GM12878 (cell line): ENCODE results near the gene UCKL1. TPM values are rescaled to one million over a fixed set of nuclear protein-coding genes. Genes with fewer than 3 reads are reported as not detected.
"Not testable (repeated sequence)": the region's sequence is repeated elsewhere in the genome, so short reads cannot be mapped to it uniquely, and the experiment has no call there.

ENCODE experiments used
- ATAC-seq: fragments of 200-7000 bp; cut with Tn5 transposase; 3 replicates; pipeline ENCODE4 v1.9.1; 2020; ENCODE audit warnings: mild to moderate bottlenecking, moderate library complexity
- BruUV-seq: library from RNA; stranded (reverse); fragments of 400-500 nt; replicated peaks from 2 replicates; lab custom pipeline; 2021; lab: Mats Ljungman, UMichigan
- CTCF ChIA-PET: fragments of 300-600 bp; sonication (Branson Sonifier 250); formaldehyde crosslinking; extraction: SDS; loops from one replicate; lab custom pipeline; 2021; ENCODE audit warnings: inconsistent platforms; lab: Yijun Ruan, JAX
- POLR2A ChIA-PET: fragments of 350-600 bp; formaldehyde crosslinking; extraction: SDS; loops from one replicate; lab custom pipeline; 2021; ENCODE audit warnings: inconsistent platforms; lab: Charles Lee
- RAD21 ChIA-PET: fragments of 300-600 bp; sonication (Branson Sonifier 250); formaldehyde crosslinking; loops from one replicate; lab custom pipeline; 2023; ENCODE audit warnings: antibody characterized with exemption; ENCODE audit not compliant: unreplicated experiment; lab: Charles Lee
- SMC1A ChIA-PET: fragments of 300-600 bp; sonication (Branson Sonifier 250); formaldehyde crosslinking; loops from one replicate; lab custom pipeline; 2023; ENCODE audit not compliant: unreplicated experiment, uncharacterized antibody; lab: Charles Lee
- DNase-seq: peaks from one replicate; pipeline ENCODE4 v3.0.0-alpha.2; 2011; ENCODE audit warnings: low read depth, low spot score
- FAIRE-seq: peaks from 3 replicates; lab custom pipeline; 2011; peaks lifted over from hg19 to GRCh38; lab: Jason Lieb, UNC
- H2AFZ ChIP-seq: 2 replicates; pipeline ENCODE4 v1.6.0; 2011; ENCODE audit warnings: low read depth, low read length, control low read depth; ENCODE audit not compliant: control insufficient read depth
- H3K27ac ChIP-seq: 2 replicates; pipeline ENCODE4 v1.5.1; 2011; ENCODE audit warnings: control low read depth; ENCODE audit not compliant: control insufficient read depth, insufficient read depth
- H3K27me3 ChIP-seq, 2 experiments: replicated peaks in 1 of 2; 2 replicates each; pipeline versions ENCODE4 v1.6.0 to v1.6.1; 2011; ENCODE audit warnings: low read length in 1 of 2; ENCODE audit not compliant: control insufficient read depth in 2 of 2, insufficient read depth in 2 of 2
- H3K36me3 ChIP-seq, 2 experiments: 2 replicates each; pipeline ENCODE4 v1.5.1; 2011; ENCODE audit warnings: low read length in 1 of 2; ENCODE audit not compliant: control insufficient read depth in 2 of 2, insufficient read depth in 2 of 2
- H3K4me1 ChIP-seq: 2 replicates; pipeline ENCODE4 v1.6.1; 2011; ENCODE audit warnings: mild to moderate bottlenecking, low read length, moderate library complexity, mixed read lengths; ENCODE audit not compliant: control insufficient read depth, insufficient read depth
- H3K4me2 ChIP-seq: 2 replicates; pipeline ENCODE4 v1.6.0; 2011; ENCODE audit warnings: control low read depth; ENCODE audit not compliant: control insufficient read depth, insufficient read depth
- H3K4me3 ChIP-seq: fragments of 200-600 bp; sonication (generic); 2 replicates; pipeline ENCODE4 v1.5.1; 2016
- H3K79me2 ChIP-seq: 2 replicates; pipeline ENCODE4 v1.6.0; 2011; ENCODE audit warnings: low read length; ENCODE audit not compliant: control insufficient read depth, insufficient read depth
- H3K9ac ChIP-seq: 2 replicates; pipeline ENCODE4 v1.8.0; 2011; ENCODE audit warnings: low read length, control low read depth, mixed read lengths; ENCODE audit not compliant: control insufficient read depth, insufficient read depth
- H3K9me3 ChIP-seq: replicated peaks from 3 replicates; pipeline ENCODE4 v1.5.1; 2011; ENCODE audit warnings: mild to moderate bottlenecking, low read length; ENCODE audit not compliant: control insufficient read depth, insufficient read depth
- H4K20me1 ChIP-seq: 2 replicates; pipeline ENCODE4 v1.6.0; 2011; ENCODE audit not compliant: control insufficient read depth, insufficient read depth
- HDGF ChIP-seq: fragments of 450-650 bp; IDR thresholded peaks from 2 replicates; pipeline ENCODE4 v1.6.1; 2016; ENCODE audit warnings: antibody characterized with exemption
- TARDBP ChIP-seq: IDR thresholded peaks from 2 replicates; pipeline ENCODE4 v1.6.1; 2016; ENCODE audit warnings: borderline replicate concordance
- WGBS: methylation state at CpG from one replicate; pipeline ENCODE4 v1.1.6; 2016; ENCODE audit warnings: low lambda C conversion rate; ENCODE audit not compliant: insufficient replicate concordance, insufficient coverage; ENCODE audit errors: missing lambda C conversion rate; 5-methylcytosine and 5-hydroxymethylcytosine counted together
- in situ Hi-C: fragments of 300-500 bp; cut with MboI; formaldehyde crosslinking; loops from 9 replicates; pipeline ENCODE4 v1.14.3; 2018; ENCODE audit warnings: mixed read lengths
- intact Hi-C: fragments of 100-400 bp; cut with micrococcal nuclease; formaldehyde crosslinking; loops from one replicate; pipeline ENCODE4 v1.14.2; 2022; ENCODE audit not compliant: unreplicated experiment
- polyA plus RNA-seq, 11 experiments: library from polyadenylated mRNA; depleted of rRNA in 4 of 11; unstranded in 6 of 11; stranded (reverse) in 5 of 11; fragments of >200 nt; fragmentation: Nextera tagmentation in 4 of 11; fragmentation: Illumina TruSeq in 1 of 11; extraction: Ambion mirVana in 4 of 11; extraction: Trizol in 1 of 11; gene quantifications; 1 replicate in 1 of 11; 2 replicates in 10 of 11; pipeline versions ENCODE4 v1.2.1 to v1.2.3, GENCODE V29; 2011 to 2016; ENCODE audit warnings: inconsistent platforms in 2 of 11, missing spikeins in 2 of 11, low read depth in 1 of 11
- total RNA-seq, 4 experiments: library from RNA; depleted of rRNA in 3 of 4; stranded (reverse); fragments of >200 nt in 3 of 4; fragmentation: Illumina TruSeq in 1 of 4; extraction: Trizol in 1 of 4; gene quantifications; 2 replicates each; pipeline versions ENCODE4 v1.2.1 to v1.2.3, GENCODE V29; 2013 to 2021
- TF ChIP-seq, protein P1 (sequence below): fragments of 450-650 bp; IDR thresholded peaks from 2 replicates; pipeline ENCODE4 v1.6.1; 2017; ENCODE audit warnings: mild to moderate bottlenecking, low read depth, inconsistent platforms; ENCODE audit not compliant: poor library complexity, severe bottlenecking

Gene UCKL1
- total and polyA plus RNA-seq, 10 of the 15 experiments (the other 5 are each of a cell fraction or from before 2014, with no cell fraction given) = 2.4 to 36.3 (median 24.8) TPM

- TF ChIP-seq, protein P1, sequence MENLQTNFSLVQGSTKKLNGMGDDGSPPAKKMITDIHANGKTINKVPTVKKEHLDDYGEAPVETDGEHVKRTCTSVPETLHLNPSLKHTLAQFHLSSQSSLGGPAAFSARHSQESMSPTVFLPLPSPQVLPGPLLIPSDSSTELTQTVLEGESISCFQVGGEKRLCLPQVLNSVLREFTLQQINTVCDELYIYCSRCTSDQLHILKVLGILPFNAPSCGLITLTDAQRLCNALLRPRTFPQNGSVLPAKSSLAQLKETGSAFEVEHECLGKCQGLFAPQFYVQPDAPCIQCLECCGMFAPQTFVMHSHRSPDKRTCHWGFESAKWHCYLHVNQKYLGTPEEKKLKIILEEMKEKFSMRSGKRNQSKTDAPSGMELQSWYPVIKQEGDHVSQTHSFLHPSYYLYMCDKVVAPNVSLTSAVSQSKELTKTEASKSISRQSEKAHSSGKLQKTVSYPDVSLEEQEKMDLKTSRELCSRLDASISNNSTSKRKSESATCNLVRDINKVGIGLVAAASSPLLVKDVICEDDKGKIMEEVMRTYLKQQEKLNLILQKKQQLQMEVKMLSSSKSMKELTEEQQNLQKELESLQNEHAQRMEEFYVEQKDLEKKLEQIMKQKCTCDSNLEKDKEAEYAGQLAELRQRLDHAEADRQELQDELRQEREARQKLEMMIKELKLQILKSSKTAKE = no peak
- no peak for TF ChIP-seq HDGF
- TF ChIP-seq TARDBP = no peak
Observed at GRCh38 chr20:63930971-63931553, 25.2 kb downstream of the UCKL1 start (continued).

- DNase-seq, H3K9me3 ChIP-seq, ATAC-seq, intact Hi-C loops, CTCF ChIA-PET, H4K20me1 ChIP-seq, H3K27ac ChIP-seq, H3K4me3 ChIP-seq, BruUV-seq, H3K4me2 ChIP-seq, H3K4me1 ChIP-seq, SMC1A ChIA-PET, H3K27me3 ChIP-seq, in situ Hi-C loops, H3K79me2 ChIP-seq, FAIRE-seq, RAD21 ChIA-PET, H3K9ac ChIP-seq, POLR2A ChIA-PET, H2AFZ ChIP-seq: not testable (repeated sequence)
- 96% methylated on average over 23 of the region's 31 CpGs for WGBS
- H3K36me3 ChIP-seq = peaks cover 14 to 29% of the 10 kb centered on the region in 2 experiments
Observed at GRCh38 chr20:63929473-63929883, 26.7 kb downstream of the UCKL1 start.
